Measurements from ENCODE around the gene DDX47.
A peak's percentile ranks its signal among the peaks of the same experiment; 100 is the strongest.
"Not testable (repeated sequence)": the region's sequence is repeated elsewhere in the genome, so short reads cannot be mapped to it uniquely, and the experiment has no call there.

Gene DDX47

DNA sequence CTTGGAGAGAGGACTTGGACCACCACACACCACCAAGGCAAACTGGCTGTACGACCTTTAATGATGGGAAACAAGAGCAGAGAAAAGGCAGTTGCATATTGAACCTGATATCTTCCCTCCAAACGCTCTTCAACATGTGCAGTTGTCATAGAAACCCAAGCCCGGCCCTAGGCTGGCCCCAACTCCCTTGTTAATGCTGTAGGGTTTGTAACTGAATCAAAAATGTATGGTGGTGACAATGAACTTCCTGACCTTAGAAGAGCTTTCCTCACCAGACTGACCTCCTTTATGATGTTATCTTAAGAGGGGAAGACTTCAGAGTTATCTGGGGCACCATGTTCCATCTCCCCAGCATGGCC is 15.4 kb upstream of the DDX47 start:
- DNase-seq (ENCODE audit: low spot score), result no peak

DNA sequence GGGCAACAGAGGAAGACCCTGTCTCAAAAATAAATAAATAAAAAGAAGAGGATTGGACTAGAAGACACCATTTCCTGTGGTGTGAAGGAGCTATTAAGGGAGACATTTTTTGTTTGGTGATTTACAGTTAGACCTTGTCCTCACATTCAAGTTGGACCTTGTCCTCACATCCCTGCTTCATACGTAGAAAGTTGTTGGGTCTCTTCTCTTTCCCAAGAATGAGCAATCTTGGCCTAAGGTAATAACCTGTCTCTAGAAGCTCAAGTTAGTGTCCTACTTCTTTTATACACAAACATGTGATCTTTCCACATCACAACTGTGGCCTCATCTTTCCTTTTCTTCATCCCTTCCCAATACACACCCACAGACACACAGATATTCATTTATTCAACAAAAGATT is 14.7 kb upstream of the DDX47 start:
- no peak for DNase-seq (ENCODE audit: low spot score)

DNA sequence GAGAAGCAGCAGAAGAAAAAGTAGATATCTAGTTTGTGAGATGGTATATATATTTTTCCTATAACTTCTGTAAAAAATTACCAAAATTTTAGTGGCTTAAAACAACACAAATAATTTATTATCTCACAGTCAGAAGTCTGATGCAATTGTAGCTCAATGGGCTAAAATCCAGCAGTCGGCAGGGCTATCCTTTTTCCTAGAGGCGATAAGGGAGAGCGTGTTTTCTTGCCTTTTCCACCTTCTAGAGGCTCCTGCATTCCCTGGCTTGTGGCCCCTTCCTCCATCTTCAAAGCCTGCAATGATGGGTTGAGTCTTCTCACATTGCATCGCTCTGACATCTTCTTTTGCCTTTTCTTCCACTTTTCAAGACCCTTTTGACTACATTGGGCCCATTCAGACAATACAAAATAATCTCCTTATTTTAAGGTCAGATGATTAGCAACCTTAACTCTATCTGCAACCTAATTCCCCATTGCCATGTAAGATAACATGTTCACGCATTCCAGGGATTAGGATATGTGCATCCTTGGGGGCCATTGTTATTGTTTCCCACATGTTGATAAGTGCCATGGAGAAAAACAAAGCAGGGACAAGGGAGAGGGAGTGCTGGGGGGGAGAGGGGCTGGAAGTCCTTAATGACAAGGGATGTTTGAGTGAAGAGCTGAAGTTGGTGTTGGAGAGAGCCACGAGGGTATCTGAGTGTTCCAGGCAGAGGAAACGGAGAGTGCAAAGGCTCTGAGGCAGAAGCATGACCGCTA is 13.8 kb upstream of the DDX47 start:
- no peak for DNase-seq (ENCODE audit: low spot score)

GRCh38 chr12:12800406-12801180 is 12.6 kb upstream of the DDX47 start:
- DNase-seq (ENCODE audit: low spot score), result no peak

DNA sequence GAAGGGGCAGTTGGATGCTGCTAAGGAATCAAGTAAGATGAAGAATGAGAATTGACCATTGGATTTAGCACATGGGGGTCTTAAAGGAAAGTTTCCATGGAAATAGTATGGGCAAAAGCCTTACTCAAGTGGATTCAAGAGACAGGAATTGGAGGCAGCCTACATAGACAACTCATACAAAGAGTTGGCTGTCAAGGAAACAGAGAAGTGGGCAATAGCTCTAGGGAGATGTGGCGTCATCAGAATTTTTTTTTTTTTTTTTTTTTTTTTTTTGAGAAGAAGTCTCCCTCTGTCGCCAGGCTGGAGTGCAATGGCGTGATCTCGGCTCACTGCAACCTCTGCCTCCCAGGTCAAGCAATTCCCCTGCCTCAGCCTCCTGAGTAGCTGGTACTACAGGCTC is 11.5 kb upstream of the DDX47 start:
- not testable (repeated sequence) for DNase-seq (ENCODE audit: low spot score)

- DNase-seq (ENCODE audit: low spot score), result no peak
Measured at GRCh38 chr12:12803186-12803585, 10.0 kb upstream of the DDX47 start.

- no peak for DNase-seq (ENCODE audit: low spot score)
Measured at GRCh38 chr12:12804011-12804410, 9.1 kb upstream of the DDX47 start.

- no peak for DNase-seq (ENCODE audit: low spot score)
Measured at GRCh38 chr12:12804432-12804886, 8.7 kb upstream of the DDX47 start.

- no peak for DNase-seq (ENCODE audit: low spot score)
Measured at GRCh38 chr12:12806784-12807516, 6.2 kb upstream of the DDX47 start.

GRCh38 chr12:12807517-12807903 is 5.6 kb upstream of the DDX47 start:
- DNase-seq (ENCODE audit: low spot score), result not testable (repeated sequence)

DNA sequence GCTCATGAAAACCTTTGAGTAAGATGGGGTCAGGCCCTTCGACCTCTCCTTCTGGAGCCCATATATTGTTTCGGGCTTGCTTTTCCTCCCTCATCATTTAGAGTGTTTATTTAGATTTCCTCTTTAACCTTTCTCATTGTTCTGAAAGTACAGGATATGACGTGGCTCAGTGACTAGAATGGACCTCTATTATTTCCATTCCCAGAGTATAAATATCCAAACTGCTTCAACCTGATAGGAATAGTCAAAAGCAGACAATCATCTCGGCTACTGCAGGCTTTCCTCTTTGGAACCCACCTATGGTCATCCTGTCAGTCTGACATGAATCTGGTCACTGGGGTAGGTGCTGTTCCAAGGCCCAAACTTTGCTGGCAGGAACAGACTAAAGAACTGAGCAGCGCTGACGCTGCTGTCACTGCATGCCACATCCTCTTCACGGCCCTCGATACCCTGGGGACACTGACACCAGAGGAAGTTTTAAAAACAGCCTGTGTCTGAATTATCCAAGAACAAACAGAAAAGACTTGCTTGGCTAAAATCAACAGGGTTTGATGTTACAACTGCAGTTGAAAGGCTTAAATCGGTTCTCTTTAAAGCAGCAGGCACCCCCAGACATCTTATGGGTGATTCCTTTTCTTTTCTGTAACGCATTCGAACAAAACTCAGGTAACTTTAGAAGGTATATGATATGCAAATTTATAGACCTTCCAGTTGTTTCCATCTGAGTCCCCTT is 5.0 kb upstream of the DDX47 start:
- DNase-seq (ENCODE audit: low spot score), result peak; percentile 49

DNA sequence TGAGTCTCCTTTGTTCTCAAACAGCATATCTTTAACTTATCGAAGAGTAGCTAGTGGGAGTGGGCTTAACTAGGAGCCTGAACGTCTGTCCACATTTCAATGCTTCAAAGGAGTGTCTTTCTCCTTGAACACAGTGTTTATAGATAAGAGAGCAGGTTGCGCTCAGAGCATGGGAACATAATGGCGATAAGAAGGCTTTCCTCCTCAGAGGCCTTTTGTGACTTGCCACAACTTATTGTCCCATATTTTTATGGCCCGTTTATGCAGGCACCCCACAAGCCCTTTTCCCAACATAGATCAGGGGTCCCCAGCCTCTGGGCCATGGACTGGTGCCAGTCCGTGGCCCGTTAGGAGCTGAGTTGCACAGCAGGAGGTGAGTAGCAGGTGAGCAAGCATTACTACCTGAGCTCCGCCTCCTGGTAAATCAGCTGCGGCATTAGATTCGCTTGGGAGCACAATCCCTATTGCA is 2.6 kb upstream of the DDX47 start:
- DNase-seq (ENCODE audit: low spot score), result no peak

DNA sequence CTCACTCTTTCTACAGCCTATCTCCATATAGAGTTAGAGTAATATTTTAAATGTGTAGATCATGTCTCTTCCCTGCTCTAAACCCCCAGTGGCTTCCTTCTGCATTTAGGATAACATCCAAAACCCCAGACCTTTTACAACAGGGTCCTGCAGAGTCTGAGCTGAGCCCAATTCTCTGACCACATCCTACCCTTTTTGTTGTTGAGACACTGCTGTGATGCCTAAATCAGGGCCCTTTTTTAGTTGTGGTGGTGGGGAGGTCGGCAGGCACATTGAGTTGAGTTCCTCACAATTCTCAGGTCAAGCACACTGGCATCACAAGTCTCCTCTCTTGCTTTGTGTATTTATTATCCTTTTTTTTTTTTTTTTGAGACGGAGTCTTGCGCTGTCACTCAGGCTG is 1.8 kb upstream of the DDX47 start:
- DNase-seq (ENCODE audit: low spot score), result peak; percentile 16

DNA sequence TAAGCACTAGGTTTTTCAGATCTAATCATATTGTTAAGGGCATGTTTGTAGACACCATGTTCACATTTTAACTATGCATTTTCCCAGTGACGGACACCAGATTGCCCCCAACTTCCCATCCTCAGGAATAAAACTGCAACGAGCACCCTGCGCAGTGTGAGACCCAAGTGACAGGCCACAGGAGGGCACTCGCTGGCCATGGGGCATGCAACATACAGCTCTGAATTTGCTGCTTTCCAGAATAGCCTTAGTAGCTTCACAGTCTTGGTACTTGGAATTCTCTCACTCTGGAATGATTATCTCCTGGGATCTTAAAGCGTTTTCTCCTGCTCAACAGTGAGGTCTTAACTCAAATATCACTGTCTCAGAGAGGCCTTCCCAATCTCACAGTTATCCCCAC is 972 bp upstream of the DDX47 start:
- DNase-seq (ENCODE audit: low spot score), result no peak

GRCh38 chr12:12812618-12813119 is 477 bp upstream of the DDX47 start:
- no peak for DNase-seq (ENCODE audit: low spot score)

DNA sequence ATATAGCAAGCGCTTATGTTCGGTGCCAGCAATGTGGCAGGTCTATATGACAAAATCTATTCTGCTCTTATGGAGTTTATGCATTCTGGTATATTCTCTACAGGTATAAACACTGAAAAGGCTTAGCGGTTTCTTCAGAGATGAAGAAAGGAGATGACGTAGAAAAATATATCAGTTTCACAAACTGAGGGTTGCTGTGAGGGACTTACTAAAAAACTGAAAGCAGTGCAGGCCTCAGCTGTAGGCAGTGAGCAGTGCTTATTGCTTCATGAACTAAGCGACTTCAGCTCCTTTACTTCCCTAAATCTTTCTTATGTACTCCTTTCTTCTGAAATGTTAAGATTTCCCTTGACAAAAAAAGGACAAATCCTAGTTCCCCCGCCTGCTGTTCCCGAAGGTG is 4.5 kb downstream of the DDX47 start:
- no peak for DNase-seq (ENCODE audit: low spot score)

- no peak for DNase-seq (ENCODE audit: low spot score)
Measured at GRCh38 chr12:12818701-12819100, 5.6 kb downstream of the DDX47 start.

DNA sequence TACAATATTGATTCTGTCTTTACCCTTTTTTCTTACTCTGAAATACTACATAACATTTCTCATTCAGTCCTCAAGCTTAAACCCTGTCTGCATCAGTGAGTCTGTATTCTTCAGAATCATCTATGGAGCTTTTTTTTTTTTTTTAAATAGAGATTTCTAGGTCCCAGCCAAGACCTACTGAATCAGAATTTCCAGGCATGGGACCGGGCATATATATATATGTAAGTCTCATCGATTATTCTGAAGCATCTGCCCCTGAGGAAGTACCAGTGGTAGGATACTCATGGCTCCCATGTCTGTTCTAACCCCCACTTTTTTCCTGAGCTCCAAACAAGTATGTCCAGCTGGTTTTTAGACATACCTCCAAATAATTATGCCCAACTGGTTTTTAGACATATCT is 6.1 kb downstream of the DDX47 start:
- DNase-seq (ENCODE audit: low spot score), result no peak

DNA sequence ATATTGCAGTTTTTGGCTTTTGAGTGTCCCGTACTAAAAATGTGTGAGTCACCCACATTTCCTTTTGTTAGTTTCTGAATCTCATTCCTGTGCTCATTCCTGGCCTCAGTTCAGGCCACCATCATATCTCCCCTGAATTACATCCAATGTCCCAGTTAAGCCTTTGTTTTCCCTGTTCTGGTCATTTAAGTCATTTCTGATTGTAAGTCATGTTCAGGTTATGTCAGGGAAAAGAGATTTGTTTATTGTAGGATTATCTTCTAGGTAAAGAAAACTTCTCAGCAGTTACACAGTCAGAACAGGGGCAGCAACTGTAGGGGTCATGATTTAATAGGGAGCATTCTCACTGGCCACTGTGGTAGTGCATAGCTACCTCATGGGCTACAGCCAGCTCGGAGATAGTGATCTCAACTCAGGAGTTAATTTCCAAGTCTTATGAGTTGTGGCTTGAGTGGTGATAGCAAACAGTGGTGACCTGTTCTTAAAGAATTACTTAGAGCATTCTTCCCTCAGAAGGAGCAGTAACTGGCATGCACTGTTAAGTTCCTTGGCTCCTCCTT is 6.7 kb downstream of the DDX47 start:
- no peak for DNase-seq (ENCODE audit: low spot score)

DNA sequence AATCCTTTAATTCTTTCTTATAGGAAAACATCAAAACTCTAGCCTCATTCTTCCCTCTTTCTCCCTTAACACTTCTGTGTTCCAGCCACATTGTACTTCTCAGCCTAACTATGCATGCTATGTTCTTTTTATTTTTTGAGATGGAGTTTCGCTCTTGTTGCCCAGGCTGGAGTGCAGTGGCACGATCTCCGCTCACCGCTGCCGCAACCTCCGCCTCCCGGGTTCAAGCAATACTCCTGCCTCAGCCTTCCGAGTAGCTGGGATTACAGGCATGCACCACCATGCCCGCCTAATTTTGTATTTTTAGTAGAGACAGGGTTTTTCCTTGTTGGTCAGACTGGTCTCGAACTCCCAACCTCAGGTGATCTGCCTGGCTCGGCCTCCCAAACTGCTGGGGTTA is 7.2 kb downstream of the DDX47 start:
- not testable (repeated sequence) for DNase-seq (ENCODE audit: low spot score)

DNA sequence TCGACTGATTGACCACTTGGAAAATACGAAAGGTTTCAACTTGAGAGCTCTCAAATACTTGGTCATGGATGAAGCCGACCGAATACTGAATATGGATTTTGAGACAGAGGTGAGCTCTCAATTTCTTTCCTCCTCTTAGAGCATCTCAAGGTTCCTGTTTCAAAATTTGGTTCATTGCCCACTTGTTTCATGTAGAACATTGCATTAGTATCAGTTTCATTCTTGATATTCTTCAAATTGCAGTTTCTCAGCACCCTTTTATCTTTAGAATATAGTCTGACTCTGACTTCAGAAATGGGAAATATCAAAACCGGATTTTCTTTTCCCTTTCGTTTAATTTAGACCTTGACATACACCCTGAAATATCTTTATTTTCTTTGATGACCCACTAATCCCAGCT is 8.8 kb downstream of the DDX47 start:
- DNase-seq (ENCODE audit: low spot score), result no peak

- no peak for DNase-seq (ENCODE audit: low spot score)
Measured at GRCh38 chr12:12822886-12823285, 9.7 kb downstream of the DDX47 start.

Data from globus pallidus (tissue), 1 donor.